Stimulated activated naive B cell treated with anti-CD40 and anti-IgM and Interleukin-4, amounts not matched to agents 10 μg/mL and 1 μg/mL and 100 μg/mL, for 72 hours (primary cell): Measurements from ENCODE around the gene EIF4G1.
"Not testable (repeated sequence)": the region's sequence is repeated elsewhere in the genome, so short reads cannot be mapped to it uniquely, and the experiment has no call there.

Experiments used
- ATAC-seq, 2 donors: fragments of 150-1000 bp; cut with Tn5 transposase; replicated peaks; 2 replicates each; pipeline ENCODE4 v1.10.0; 2021; ENCODE audit warnings: moderate library complexity in 1 of 2
- DNase-seq: peaks from one replicate; pipeline ENCODE4 v3.0.0; 2021
- H3K27ac Mint-ChIP-seq: one replicate; pipeline ENCODE4 v1.8.0; 2022; ENCODE audit warnings: mild to moderate bottlenecking, mixed read lengths
- H3K27me3 Mint-ChIP-seq, 2 donors: one replicate each; pipeline ENCODE4 v1.8.0; 2022; ENCODE audit warnings: mixed read lengths in 2 of 2
- H3K36me3 Mint-ChIP-seq, 2 donors: one replicate each; pipeline ENCODE4 v1.8.0; 2022; ENCODE audit warnings: mixed read lengths in 2 of 2, mild to moderate bottlenecking in 1 of 2
- H3K4me1 Mint-ChIP-seq, 2 donors: one replicate each; pipeline ENCODE4 v1.8.0; 2022; ENCODE audit warnings: mixed read lengths in 2 of 2, mild to moderate bottlenecking in 1 of 2
- H3K4me3 Mint-ChIP-seq, 2 donors: one replicate each; pipeline ENCODE4 v1.8.0; 2022; ENCODE audit warnings: mild to moderate bottlenecking in 2 of 2, mixed read lengths in 2 of 2, moderate library complexity in 1 of 2
- H3K9me3 Mint-ChIP-seq, 2 donors: one replicate each; pipeline ENCODE4 v1.8.0; 2022; ENCODE audit warnings: mixed read lengths in 2 of 2, mild to moderate bottlenecking in 1 of 2

EIF4G1 gene, protein sequence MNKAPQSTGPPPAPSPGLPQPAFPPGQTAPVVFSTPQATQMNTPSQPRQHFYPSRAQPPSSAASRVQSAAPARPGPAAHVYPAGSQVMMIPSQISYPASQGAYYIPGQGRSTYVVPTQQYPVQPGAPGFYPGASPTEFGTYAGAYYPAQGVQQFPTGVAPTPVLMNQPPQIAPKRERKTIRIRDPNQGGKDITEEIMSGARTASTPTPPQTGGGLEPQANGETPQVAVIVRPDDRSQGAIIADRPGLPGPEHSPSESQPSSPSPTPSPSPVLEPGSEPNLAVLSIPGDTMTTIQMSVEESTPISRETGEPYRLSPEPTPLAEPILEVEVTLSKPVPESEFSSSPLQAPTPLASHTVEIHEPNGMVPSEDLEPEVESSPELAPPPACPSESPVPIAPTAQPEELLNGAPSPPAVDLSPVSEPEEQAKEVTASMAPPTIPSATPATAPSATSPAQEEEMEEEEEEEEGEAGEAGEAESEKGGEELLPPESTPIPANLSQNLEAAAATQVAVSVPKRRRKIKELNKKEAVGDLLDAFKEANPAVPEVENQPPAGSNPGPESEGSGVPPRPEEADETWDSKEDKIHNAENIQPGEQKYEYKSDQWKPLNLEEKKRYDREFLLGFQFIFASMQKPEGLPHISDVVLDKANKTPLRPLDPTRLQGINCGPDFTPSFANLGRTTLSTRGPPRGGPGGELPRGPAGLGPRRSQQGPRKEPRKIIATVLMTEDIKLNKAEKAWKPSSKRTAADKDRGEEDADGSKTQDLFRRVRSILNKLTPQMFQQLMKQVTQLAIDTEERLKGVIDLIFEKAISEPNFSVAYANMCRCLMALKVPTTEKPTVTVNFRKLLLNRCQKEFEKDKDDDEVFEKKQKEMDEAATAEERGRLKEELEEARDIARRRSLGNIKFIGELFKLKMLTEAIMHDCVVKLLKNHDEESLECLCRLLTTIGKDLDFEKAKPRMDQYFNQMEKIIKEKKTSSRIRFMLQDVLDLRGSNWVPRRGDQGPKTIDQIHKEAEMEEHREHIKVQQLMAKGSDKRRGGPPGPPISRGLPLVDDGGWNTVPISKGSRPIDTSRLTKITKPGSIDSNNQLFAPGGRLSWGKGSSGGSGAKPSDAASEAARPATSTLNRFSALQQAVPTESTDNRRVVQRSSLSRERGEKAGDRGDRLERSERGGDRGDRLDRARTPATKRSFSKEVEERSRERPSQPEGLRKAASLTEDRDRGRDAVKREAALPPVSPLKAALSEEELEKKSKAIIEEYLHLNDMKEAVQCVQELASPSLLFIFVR (N-terminal part only)

DNA sequence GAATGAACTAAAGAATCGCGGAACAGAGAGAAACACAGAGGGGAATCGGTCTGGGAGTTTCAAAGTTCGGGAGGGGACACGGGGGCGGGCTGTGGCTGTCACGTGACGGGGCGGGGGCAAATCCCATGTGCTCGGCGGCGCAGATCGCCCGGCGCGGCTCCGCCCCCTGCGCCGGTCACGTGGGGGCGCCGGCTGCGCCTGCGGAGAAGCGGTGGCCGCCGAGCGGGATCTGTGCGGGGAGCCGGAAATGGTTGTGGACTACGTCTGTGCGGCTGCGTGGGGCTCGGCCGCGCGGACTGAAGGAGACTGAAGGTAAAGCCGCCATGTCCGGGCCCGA is at the start of gene EIF4G1:
Gene EIF4G1 (plus strand): TSS at position 244 of the 337 bp plus-strand sequence. CDS start 1,191 bp downstream, outside the sequence.
- DNase-seq (peak; percentile 91), ATAC-seq (peak; percentile 91 to 94)
- peaks cover 24 to 32% of the 10 kb centered on the region in 2 donors for H3K4me1 Mint-ChIP-seq
- H3K9me3 Mint-ChIP-seq: no peaks in the 10 kb centered on the region
- H3K27ac Mint-ChIP-seq: peak within 1 kb of the TSS; percentile 92
- peak within 1 kb of the TSS; percentile 85 to 86 for H3K4me3 Mint-ChIP-seq
- peaks cover 29 to 30% of the 10 kb centered on the region in 2 donors for H3K36me3 Mint-ChIP-seq
- H3K27me3 Mint-ChIP-seq: no peaks in the 10 kb centered on the region

DNA sequence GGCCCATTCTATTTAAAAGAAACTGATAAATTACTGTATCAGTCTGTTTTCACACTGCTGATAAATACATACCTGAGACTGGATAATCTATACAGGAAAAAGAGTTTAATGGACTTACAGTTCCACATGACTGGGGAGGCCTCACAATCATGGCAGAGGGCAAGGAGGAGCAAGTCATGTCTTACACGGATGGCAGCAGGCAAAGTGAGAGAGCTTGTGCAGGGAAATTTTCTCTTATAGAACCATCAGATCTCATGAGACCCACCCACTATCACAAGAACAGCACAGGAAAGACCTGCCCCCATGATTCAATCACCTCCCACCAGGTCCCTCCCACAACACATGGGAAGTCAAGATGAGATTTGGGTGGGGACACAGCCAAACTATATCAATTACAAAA is 47.2 kb upstream of the EIF4G1 start:
- H3K9me3 Mint-ChIP-seq, ATAC-seq, H3K36me3 Mint-ChIP-seq, H3K4me3 Mint-ChIP-seq, H3K4me1 Mint-ChIP-seq, H3K27ac Mint-ChIP-seq, DNase-seq: not testable (repeated sequence)
- H3K27me3 Mint-ChIP-seq: peaks cover 37 to 87% of the 10 kb centered on the region in 2 donors

GRCh38 chr3:184272269-184272668 is 42.1 kb upstream of the EIF4G1 start:
- peaks cover 0 to 2% of the 10 kb centered on the region in 2 donors for H3K36me3 Mint-ChIP-seq
- H3K4me1 Mint-ChIP-seq: peaks cover 5% of the 10 kb centered on the region in 2 donors
- H3K4me3 Mint-ChIP-seq: no peak overlapping the region
- H3K27me3 Mint-ChIP-seq: peaks cover 49 to 78% of the 10 kb centered on the region in 2 donors
- no peak for ATAC-seq
- H3K9me3 Mint-ChIP-seq: peaks cover 2 to 3% of the 10 kb centered on the region in 2 donors
- no peak for DNase-seq
- H3K27ac Mint-ChIP-seq: no peak overlapping the region

GRCh38 chr3:184275381-184275701 is 39.1 kb upstream of the EIF4G1 start:
- DNase-seq (no peak), ATAC-seq (no peak)
- peak overlapping the region in 1 of 2 donors; percentile 26 for H3K4me3 Mint-ChIP-seq
- peaks cover 62 to 64% of the 10 kb centered on the region in 2 donors for H3K27me3 Mint-ChIP-seq
- no peak overlapping the region for H3K27ac Mint-ChIP-seq
- H3K9me3 Mint-ChIP-seq: peaks cover 0 to 1% of the 10 kb centered on the region in 2 donors
- H3K36me3 Mint-ChIP-seq: no peaks in the 10 kb centered on the region
- peaks cover 5% of the 10 kb centered on the region in 2 donors for H3K4me1 Mint-ChIP-seq

- peaks cover 58 to 62% of the 10 kb centered on the region in 2 donors for H3K27me3 Mint-ChIP-seq
- ATAC-seq (no peak), DNase-seq (no peak)
- H3K36me3 Mint-ChIP-seq: no peaks in the 10 kb centered on the region
- H3K27ac Mint-ChIP-seq: no peak within 1 kb of the TSS
- H3K9me3 Mint-ChIP-seq: peaks cover 0 to 1% of the 10 kb centered on the region in 2 donors
- peaks cover 5% of the 10 kb centered on the region in 2 donors for H3K4me1 Mint-ChIP-seq
- peak within 1 kb of the TSS in 1 of 2 donors; percentile 26 for H3K4me3 Mint-ChIP-seq
Observed at GRCh38 chr3:184275961-184276910, 38.2 kb upstream of the EIF4G1 start, which contains the start of gene ECE2. TSS of gene ECE2 (plus strand) at chr3:184276022. CDS start at chr3:184276154, 132 bp downstream.

- peak in 1 of 2 donors; percentile 19 for ATAC-seq
- H3K27me3 Mint-ChIP-seq: peaks cover 51 to 52% of the 10 kb centered on the region in 2 donors
- no peaks in the 10 kb centered on the region for H3K36me3 Mint-ChIP-seq
- no peaks in the 10 kb centered on the region for H3K9me3 Mint-ChIP-seq
- H3K4me1 Mint-ChIP-seq: peaks cover 5% of the 10 kb centered on the region in 2 donors
- H3K4me3 Mint-ChIP-seq: no peak overlapping the region
- DNase-seq: no peak
- H3K27ac Mint-ChIP-seq: no peak overlapping the region
Observed at GRCh38 chr3:184277366-184277765, 37.0 kb upstream of the EIF4G1 start.

DNA sequence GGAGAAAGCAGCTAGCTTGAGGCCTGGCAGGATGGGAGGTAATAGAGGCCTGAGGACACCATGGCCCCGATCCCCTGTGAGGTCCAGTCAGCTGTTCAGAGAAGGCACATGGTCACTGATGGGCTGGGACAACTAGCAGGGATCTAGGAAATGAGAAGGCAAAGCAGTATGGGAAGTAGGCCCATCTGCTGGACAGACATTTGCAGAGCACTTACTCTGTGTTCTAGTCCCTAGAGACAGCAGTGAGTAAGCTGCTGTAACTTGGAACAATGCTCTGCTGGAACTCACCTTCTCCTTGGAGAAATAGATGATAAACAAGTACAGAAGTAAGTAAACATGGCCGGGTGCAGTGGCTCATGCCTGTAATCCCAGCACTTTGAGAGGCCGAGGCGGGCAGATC is 31.5 kb upstream of the EIF4G1 start:
- Mint-ChIP-seq H3K4me3 (no peak overlapping the region), H3K9me3 (peaks cover 3 to 4% of the 10 kb centered on the region in 2 donors), H3K27me3 (peaks cover 30 to 54% of the 10 kb centered on the region in 2 donors), H3K36me3 (no peaks in the 10 kb centered on the region), H3K4me1 (no peaks in the 10 kb centered on the region), H3K27ac (no peak overlapping the region)
- ATAC-seq: no peak
- no peak for DNase-seq

GRCh38 chr3:184283681-184284080 is 30.7 kb upstream of the EIF4G1 start:
- no peaks in the 10 kb centered on the region for H3K36me3 Mint-ChIP-seq
- peaks cover 25 to 50% of the 10 kb centered on the region in 2 donors for H3K27me3 Mint-ChIP-seq
- DNase-seq (no peak), ATAC-seq (no peak)
- H3K4me1 Mint-ChIP-seq: no peaks in the 10 kb centered on the region
- H3K4me3 Mint-ChIP-seq: no peak overlapping the region
- peaks cover 3 to 4% of the 10 kb centered on the region in 2 donors for H3K9me3 Mint-ChIP-seq
- no peak overlapping the region for H3K27ac Mint-ChIP-seq

DNA sequence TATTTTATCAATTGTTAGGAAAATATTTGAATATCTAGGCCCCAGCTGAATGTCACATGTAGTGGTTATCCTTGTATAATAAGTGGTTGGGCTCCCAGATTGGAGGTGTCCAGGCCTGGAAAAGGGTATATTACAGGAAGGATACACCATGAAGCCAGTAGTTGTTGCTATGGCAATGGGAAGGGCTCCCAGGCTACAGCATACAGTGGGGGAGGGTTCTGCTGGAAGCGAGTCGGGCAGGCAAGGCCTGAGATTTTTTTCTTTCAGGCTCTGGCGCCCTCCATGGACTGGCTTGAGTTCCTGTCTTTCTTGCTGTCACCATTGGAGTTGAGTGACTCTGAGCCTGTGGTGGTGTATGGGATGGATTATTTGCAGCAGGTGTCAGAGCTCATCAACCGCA is 29.7 kb upstream of the EIF4G1 start:
- peaks cover 0 to 6% of the 10 kb centered on the region in 2 donors for H3K4me1 Mint-ChIP-seq
- peaks cover 24 to 53% of the 10 kb centered on the region in 2 donors for H3K27me3 Mint-ChIP-seq
- peaks cover 3 to 4% of the 10 kb centered on the region in 2 donors for H3K9me3 Mint-ChIP-seq
- H3K4me3 Mint-ChIP-seq: no peak overlapping the region
- ATAC-seq (peak; percentile 23 to 25), DNase-seq (no peak)
- H3K36me3 Mint-ChIP-seq: no peaks in the 10 kb centered on the region
- no peak overlapping the region for H3K27ac Mint-ChIP-seq

GRCh38 chr3:184289426-184289938 is 24.9 kb upstream of the EIF4G1 start:
- Mint-ChIP-seq H3K27me3 (peaks cover 27 to 45% of the 10 kb centered on the region in 2 donors), H3K4me3 (no peak overlapping the region), H3K9me3 (no peaks in the 10 kb centered on the region), H3K36me3 (no peaks in the 10 kb centered on the region), H3K27ac (no peak overlapping the region), H3K4me1 (peaks cover 0 to 6% of the 10 kb centered on the region in 2 donors)
- DNase-seq: peak; percentile 23
- peak; percentile 76 to 78 for ATAC-seq

- H3K27ac Mint-ChIP-seq: no peak overlapping the region
- DNase-seq (no peak), ATAC-seq (no peak)
- no peaks in the 10 kb centered on the region for H3K9me3 Mint-ChIP-seq
- peaks cover 24 to 37% of the 10 kb centered on the region in 2 donors for H3K27me3 Mint-ChIP-seq
- H3K4me1 Mint-ChIP-seq: peaks cover 0 to 6% of the 10 kb centered on the region in 2 donors
- no peaks in the 10 kb centered on the region for H3K36me3 Mint-ChIP-seq
- no peak overlapping the region for H3K4me3 Mint-ChIP-seq
Observed at GRCh38 chr3:184290331-184290730, 24.1 kb upstream of the EIF4G1 start.

DNA sequence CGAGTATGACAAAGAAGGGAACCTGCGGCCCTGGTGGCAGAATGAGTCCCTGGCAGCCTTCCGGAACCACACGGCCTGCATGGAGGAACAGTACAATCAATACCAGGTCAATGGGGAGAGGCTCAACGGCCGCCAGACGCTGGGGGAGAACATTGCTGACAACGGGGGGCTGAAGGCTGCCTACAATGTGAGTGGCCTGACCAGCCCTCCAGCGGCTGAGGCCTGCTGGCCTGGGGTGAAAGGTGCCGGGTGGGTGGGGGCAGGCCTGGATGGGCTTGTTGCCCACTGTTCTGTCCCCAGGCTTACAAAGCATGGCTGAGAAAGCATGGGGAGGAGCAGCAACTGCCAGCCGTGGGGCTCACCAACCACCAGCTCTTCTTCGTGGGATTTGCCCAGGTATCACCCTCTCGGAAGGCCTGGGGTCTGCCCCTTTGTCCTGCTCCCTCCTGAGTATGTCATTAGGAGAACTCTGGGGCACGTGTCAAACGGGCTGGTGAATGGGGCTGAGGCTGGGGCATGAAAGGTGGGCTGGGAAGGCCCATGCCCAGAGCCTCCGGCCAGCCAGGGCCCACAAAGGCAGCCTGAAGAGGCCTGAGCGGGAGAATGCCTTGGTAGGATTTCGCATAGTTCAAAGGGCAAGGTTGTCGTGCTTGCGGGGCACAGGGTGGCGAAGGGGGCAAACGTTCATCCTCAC is 23.2 kb upstream of the EIF4G1 start:
- Mint-ChIP-seq H3K4me3 (no peak overlapping the region), H3K36me3 (no peaks in the 10 kb centered on the region), H3K4me1 (peaks cover 0 to 6% of the 10 kb centered on the region in 2 donors), H3K9me3 (no peaks in the 10 kb centered on the region), H3K27ac (peak overlapping the region; percentile 9), H3K27me3 (peaks cover 16 to 29% of the 10 kb centered on the region in 2 donors)
- ATAC-seq (no peak), DNase-seq (no peak)
